Measurements from ENCODE around the gene PTPRM.

The PTPRM gene

DNA sequence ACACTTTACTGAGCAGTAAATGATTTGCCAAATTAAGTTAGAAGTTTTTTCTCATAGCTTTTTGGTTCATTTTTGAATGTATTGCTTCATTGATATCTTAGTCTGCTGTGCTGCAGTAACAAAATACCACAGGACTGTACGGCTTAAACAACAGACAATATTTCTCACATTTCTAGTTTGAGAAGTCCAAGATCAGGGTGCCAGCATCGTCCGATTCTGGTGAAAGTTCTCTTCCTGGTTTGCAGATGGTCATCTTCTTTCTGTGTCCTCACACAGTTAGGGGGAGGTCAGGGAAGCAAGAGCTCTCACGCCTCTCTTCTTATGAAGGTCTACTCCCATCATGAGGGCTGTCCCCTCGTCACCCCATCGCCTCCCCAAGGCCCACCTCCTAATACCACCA is 325.4 kb downstream of the PTPRM start:
- Histone ChIP-seq H3K4me2 (ENCODE audit: low read depth, low read length) (no peak overlapping the region), H3K36me3 (replicated peaks; ENCODE audit: insufficient read depth, low read length) (no peaks in the 10 kb centered on the region), H3K27me3 (replicated peaks; ENCODE audit: insufficient read depth, low read length) (no peaks in the 10 kb centered on the region), H3K9me3 (replicated peaks; ENCODE audit: insufficient read depth, low read length) (no peaks in the 10 kb centered on the region), H3K4me3 (ENCODE audit: low read length) (no peak overlapping the region), H3K79me2 (ENCODE audit: low read length) (no peaks in the 10 kb centered on the region), H3K27ac (ENCODE audit: low read length) (no peak overlapping the region), H3K4me1 (ENCODE audit: low read length) (no peaks in the 10 kb centered on the region), H3K9ac (ENCODE audit: low read length) (no peak overlapping the region), H4K20me1 (ENCODE audit: insufficient read depth, low read length) (no peaks in the 10 kb centered on the region; the same call in 1 of the 2 replicates), H3K9me2 (replicated peaks; ENCODE audit: insufficient read depth, low read length) (no peaks in the 10 kb centered on the region), H2AFZ (ENCODE audit: low read length) (no peak overlapping the region), H3F3A (ENCODE audit: insufficient read depth, low read length) (no peaks in the 10 kb centered on the region)
- no peak for TF ChIP-seq EZH2phosphoT487 (IDR thresholded peaks at IDR 0.05; ENCODE audit: low read length)
- TF ChIP-seq, protein P1, sequence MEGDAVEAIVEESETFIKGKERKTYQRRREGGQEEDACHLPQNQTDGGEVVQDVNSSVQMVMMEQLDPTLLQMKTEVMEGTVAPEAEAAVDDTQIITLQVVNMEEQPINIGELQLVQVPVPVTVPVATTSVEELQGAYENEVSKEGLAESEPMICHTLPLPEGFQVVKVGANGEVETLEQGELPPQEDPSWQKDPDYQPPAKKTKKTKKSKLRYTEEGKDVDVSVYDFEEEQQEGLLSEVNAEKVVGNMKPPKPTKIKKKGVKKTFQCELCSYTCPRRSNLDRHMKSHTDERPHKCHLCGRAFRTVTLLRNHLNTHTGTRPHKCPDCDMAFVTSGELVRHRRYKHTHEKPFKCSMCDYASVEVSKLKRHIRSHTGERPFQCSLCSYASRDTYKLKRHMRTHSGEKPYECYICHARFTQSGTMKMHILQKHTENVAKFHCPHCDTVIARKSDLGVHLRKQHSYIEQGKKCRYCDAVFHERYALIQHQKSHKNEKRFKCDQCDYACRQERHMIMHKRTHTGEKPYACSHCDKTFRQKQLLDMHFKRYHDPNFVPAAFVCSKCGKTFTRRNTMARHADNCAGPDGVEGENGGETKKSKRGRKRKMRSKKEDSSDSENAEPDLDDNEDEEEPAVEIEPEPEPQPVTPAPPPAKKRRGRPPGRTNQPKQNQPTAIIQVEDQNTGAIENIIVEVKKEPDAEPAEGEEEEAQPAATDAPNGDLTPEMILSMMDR (IDR thresholded peaks at IDR 0.05; ENCODE audit: low read length) = no peak
- TF ChIP-seq EZH2 (optimal IDR thresholded peaks at IDR 0.05; ENCODE audit: low read depth, low read length) = no peak
- no peak for DNase-seq

DNA sequence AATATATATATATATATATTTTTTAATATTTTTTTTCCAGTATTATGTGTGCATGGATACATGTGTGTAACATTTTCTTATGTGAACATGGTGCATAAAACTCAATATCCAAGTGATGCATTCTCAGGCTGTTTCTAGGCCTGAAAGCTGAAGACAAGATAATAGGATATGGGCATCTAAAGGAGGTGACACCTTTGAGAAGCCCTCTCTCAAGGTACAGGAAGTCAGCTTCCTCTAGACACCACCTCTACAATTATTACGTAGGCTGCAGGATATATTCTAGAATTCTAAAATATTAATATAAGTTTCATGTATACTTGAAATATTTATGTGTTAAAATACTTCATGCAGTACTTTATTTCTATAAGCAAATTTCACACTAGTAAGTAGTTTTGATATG is 327.5 kb downstream of the PTPRM start:
- Histone ChIP-seq H3K79me2 (ENCODE audit: low read length) (no peaks in the 10 kb centered on the region), H3K27ac (ENCODE audit: low read length) (no peak overlapping the region), H3K9me2 (replicated peaks; ENCODE audit: insufficient read depth, low read length) (no peaks in the 10 kb centered on the region), H3K9me3 (replicated peaks; ENCODE audit: insufficient read depth, low read length) (no peaks in the 10 kb centered on the region), H4K20me1 (ENCODE audit: insufficient read depth, low read length) (no peaks in the 10 kb centered on the region), H3K36me3 (replicated peaks; ENCODE audit: insufficient read depth, low read length) (no peaks in the 10 kb centered on the region), H3F3A (ENCODE audit: insufficient read depth, low read length) (no peaks in the 10 kb centered on the region), H3K9ac (ENCODE audit: low read length) (no peak overlapping the region), H3K4me2 (ENCODE audit: low read depth, low read length) (no peak overlapping the region), H2AFZ (ENCODE audit: low read length) (no peak overlapping the region), H3K27me3 (replicated peaks; ENCODE audit: insufficient read depth, low read length) (no peaks in the 10 kb centered on the region), H3K4me1 (ENCODE audit: low read length) (no peaks in the 10 kb centered on the region), H3K4me3 (ENCODE audit: low read length) (no peak overlapping the region)
- DNase-seq = no peak
- TF ChIP-seq, protein P1 (IDR thresholded peaks at IDR 0.05; ENCODE audit: low read length) = no peak
- no peak for TF ChIP-seq EZH2 (optimal IDR thresholded peaks at IDR 0.05; ENCODE audit: low read depth, low read length)
- no peak for TF ChIP-seq EZH2phosphoT487 (IDR thresholded peaks at IDR 0.05; ENCODE audit: low read length)

DNA sequence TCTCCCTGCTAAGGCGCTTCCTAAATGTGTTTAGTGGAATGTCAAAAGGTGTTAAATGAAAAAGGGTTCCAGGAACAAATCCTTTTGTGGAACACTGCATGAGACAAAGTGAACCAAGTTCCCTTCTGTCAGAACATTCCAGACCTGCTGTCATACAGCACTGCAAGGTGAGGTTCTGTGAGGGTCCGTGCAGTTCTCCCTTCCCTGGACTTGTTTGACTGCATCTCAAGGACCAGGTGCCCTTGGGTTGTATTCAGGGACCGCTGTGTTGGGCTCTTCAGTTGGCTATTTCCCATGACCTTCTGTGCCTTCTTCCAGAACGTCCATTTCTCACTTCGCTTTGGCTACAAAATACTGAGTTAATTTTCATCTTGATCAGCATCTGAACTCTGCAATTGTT is 328.2 kb downstream of the PTPRM start:
- no peaks in the 10 kb centered on the region for H3K79me2 ChIP-seq (ENCODE audit: low read length)
- H3K9me2 ChIP-seq (replicated peaks; ENCODE audit: insufficient read depth, low read length) = no peaks in the 10 kb centered on the region
- H3K9ac ChIP-seq (ENCODE audit: low read length) = no peak overlapping the region
- H3K4me3 ChIP-seq (ENCODE audit: low read length) = no peak overlapping the region
- H3K4me2 ChIP-seq (ENCODE audit: low read depth, low read length) = no peak overlapping the region
- no peaks in the 10 kb centered on the region for H3K27me3 ChIP-seq (replicated peaks; ENCODE audit: insufficient read depth, low read length)
- no peak for DNase-seq
- TF ChIP-seq, protein P1 (IDR thresholded peaks at IDR 0.05; ENCODE audit: low read length) = no peak
- no peak for TF ChIP-seq EZH2 (optimal IDR thresholded peaks at IDR 0.05; ENCODE audit: low read depth, low read length)
- no peak for TF ChIP-seq EZH2phosphoT487 (IDR thresholded peaks at IDR 0.05; ENCODE audit: low read length)
- no peaks in the 10 kb centered on the region for H3K4me1 ChIP-seq (ENCODE audit: low read length)
- no peak overlapping the region for H3K27ac ChIP-seq (ENCODE audit: low read length)
- no peaks in the 10 kb centered on the region for H4K20me1 ChIP-seq (ENCODE audit: insufficient read depth, low read length)
- H3F3A ChIP-seq (ENCODE audit: insufficient read depth, low read length) = no peaks in the 10 kb centered on the region
- H3K36me3 ChIP-seq (replicated peaks; ENCODE audit: insufficient read depth, low read length) = no peaks in the 10 kb centered on the region
- no peaks in the 10 kb centered on the region for H3K9me3 ChIP-seq (replicated peaks; ENCODE audit: insufficient read depth, low read length)
- H2AFZ ChIP-seq (ENCODE audit: low read length) = no peak overlapping the region
